Measurements from ENCODE around the gene FOXO3.
"Not testable (repeated sequence)": the region's sequence is repeated elsewhere in the genome, so short reads cannot be mapped to it uniquely, and the experiment has no call there.

Gene FOXO3

DNA sequence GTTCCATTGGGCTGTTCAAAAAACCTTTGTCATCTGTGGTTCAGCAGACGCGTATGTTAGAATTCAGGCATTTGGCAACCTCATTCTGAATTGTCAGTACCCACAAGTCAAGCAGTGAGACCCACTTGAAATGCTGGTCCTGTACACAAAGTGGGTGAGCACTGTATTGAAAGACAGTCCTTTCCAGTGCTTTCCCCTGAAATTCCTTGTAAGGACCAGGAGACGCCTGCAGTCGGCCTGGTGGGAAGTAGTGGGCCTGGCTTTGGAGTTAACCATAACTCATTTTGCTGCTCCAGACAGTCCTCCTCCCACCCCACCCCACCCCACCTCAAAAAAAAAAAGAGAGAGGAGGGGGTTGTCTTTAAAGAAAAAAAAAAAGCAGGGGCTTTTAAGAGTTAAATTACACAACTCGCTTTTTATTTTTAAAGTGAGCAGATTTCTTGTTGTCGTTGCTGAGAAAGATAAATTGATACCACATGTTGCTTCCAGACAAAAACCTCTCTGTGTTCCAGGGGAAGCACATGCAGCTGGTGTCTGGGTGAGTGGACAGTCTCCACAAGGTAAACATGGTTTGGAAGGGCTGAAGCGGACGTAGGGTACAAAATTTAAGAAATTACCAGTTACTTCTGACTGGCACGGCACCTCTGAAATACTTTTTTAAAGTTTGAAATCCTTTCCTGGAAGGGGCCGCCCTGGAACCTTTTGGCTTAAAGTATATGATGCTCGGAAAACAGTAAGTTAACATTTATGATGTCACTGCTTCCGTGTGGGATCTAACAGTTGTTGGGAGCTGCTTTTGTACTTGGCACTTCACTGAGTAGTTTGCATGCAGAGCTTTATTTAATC, 95.3 kb downstream of the FOXO3 start:
- in situ Hi-C loops (cut with MboI; ENCODE audit: low sequenced_read_pairs), result no loop called here

GRCh38 chr6:108656836-108657235, 96.1 kb downstream of the FOXO3 start:
- in situ Hi-C loops (cut with MboI; ENCODE audit: low sequenced_read_pairs), result no loop called here

GRCh38 chr6:108658174-108658573, 97.5 kb downstream of the FOXO3 start:
- in situ Hi-C loops (cut with MboI; ENCODE audit: low sequenced_read_pairs), result no loop called here

GRCh38 chr6:108658785-108659184, 98.1 kb downstream of the FOXO3 start:
- in situ Hi-C loops (cut with MboI; ENCODE audit: low sequenced_read_pairs), result not testable (repeated sequence)

DNA sequence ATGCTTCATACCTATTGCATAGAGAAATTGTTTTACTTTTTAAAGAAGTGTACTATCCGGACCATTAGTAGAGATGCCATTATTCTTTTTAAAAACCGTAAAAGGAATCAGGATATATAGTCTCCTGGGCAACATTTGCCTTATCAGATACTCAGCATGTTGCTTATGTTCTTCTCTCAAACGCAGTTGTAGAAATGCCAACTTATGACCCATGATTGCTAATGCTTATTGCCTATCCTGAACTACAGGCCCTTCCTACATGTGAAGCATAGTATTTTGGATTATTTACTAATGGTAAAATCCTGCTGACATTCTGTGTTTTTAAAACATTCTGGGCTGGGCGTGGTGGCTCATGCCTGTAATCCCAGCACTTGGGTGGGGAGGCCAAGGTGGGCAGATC, 99.5 kb downstream of the FOXO3 start:
- in situ Hi-C loops (cut with MboI; ENCODE audit: low sequenced_read_pairs), result no loop called here

GRCh38 chr6:108661430-108661829, 100.7 kb downstream of the FOXO3 start:
- in situ Hi-C loops (cut with MboI; ENCODE audit: low sequenced_read_pairs), result no loop called here

GRCh38 chr6:108661982-108662381, 101.3 kb downstream of the FOXO3 start:
- in situ Hi-C loops (cut with MboI; ENCODE audit: low sequenced_read_pairs), result no loop called here

GRCh38 chr6:108662702-108663101, 102.0 kb downstream of the FOXO3 start:
- in situ Hi-C loops (cut with MboI; ENCODE audit: low sequenced_read_pairs), result no loop called here

GRCh38 chr6:108663494-108664064, 102.9 kb downstream of the FOXO3 start:
- in situ Hi-C loops (cut with MboI; ENCODE audit: low sequenced_read_pairs), result not testable (repeated sequence)

- in situ Hi-C loops (cut with MboI; ENCODE audit: low sequenced_read_pairs), result no loop called here
These were observed 104.9 kb downstream of the FOXO3 start for GRCh38 chr6:108665495-108666196.

DNA sequence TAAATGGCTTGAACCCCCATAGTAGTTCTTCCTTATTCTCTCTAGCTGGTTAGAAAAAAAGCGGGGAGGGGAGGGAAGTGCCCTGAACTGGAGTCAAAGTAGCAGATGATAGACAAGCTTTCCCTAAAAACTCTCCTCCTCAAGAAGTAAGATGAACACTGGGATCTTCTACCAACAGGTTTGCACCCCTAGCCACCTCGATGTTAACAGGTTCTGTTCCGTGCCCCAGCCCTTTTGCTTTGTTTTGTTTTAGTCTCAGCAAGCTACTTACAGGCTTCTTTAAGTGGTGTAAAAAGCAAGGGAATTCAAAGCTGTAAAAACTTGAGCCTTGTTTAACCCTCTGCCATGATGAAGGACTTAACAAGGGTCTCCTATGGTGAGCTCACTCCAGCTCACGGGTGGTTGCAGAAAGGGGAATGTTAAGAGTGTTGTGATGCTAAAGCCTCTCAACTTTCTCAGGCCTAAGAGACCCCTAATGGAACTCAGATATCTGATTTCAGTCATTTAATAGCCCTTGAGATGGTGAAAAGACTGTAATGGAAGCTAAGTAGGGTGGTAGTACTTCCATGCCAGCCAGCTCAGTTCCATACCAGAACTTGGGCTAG, 106.0 kb downstream of the FOXO3 start:
- in situ Hi-C loops (cut with MboI; ENCODE audit: low sequenced_read_pairs), result no loop called here

GRCh38 chr6:108667993-108668392, 107.3 kb downstream of the FOXO3 start:
- in situ Hi-C loops (cut with MboI; ENCODE audit: low sequenced_read_pairs), result no loop called here

GRCh38 chr6:108669673-108670072, 109.0 kb downstream of the FOXO3 start:
- in situ Hi-C loops (cut with MboI; ENCODE audit: low sequenced_read_pairs), result no loop called here

DNA sequence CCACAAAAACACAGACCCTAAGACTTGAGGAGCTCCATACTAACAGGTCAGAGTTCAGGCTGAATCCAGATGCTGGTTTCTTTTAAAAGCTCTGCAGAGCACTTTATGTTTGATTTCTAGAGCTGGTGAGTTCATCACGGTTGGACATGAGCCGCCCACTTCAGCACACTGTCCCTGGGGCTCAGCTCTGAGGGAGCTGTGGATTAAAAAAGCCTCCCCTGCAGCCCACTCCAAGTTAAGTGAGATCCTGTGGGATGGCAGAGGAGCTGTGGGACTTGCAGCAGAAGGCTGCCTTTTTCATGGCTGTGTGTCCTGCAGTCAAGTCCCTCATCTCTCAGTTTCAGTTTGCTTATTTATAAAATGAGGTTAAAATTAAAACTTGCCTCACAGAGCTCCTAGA, 110.5 kb downstream of the FOXO3 start:
- in situ Hi-C loops (cut with MboI; ENCODE audit: low sequenced_read_pairs), result no loop called here

DNA sequence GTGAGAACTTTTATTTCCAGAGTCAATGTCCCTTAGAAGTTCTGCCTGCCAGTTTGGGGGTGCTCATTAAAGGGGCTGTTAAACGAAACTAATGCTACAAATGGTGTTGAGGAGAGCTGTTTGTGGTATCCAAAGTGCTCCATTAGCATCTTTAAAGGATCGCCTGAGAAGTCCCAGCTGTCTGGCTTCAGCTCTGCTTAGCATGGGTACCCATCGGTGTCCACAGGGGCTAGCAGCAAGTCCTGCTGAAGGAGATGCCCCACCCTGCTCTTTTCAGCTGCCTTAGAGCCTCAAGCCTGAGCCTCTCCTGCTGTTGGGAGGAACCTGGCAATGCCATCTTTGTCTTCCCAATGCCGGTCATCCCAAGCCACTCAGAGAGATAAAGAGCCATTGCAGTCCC, 111.1 kb downstream of the FOXO3 start:
- in situ Hi-C loops (cut with MboI; ENCODE audit: low sequenced_read_pairs), result no loop called here

DNA sequence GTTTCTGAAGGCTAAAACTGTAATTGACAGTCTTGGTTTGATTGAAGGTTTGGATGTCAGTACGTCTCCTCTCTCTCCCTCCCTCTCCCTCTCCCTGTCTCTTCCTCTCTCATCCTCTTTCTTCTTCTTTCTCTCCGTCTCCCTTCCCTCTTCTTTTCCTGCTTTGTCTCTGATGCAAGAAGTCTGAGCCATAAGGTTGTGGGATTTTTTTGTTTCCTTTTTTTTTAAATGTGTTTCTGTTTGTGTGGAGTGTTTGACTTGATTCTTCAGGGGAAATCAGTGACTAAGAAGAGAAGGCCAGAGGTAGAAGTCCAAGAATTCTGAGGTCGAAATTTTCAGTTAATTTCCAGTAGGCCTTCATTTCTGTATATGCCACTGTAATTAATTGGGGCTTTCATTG, 111.9 kb downstream of the FOXO3 start:
- in situ Hi-C loops (cut with MboI; ENCODE audit: low sequenced_read_pairs), result no loop called here

DNA sequence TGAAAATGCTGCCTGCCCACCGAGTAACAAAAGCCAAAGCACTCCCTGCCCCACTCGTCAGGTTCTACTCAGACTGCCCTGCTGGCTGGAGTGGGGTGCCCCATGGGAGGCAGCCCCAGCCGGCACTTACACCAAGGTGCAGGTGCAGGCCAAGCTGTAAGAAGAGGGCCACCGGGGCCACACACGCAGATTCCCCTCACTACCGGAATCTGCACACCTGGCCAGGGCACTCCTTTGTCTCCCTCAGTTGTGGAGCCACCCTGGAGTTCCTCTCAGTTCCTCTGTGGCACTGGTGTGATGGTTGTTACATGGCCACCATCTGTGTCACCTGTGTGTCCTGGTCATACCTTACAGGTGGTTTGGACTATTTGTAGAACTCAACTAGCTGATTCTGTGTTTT, 112.4 kb downstream of the FOXO3 start:
- in situ Hi-C loops (cut with MboI; ENCODE audit: low sequenced_read_pairs), result no loop called here

GRCh38 chr6:108673602-108674001, 112.9 kb downstream of the FOXO3 start:
- in situ Hi-C loops (cut with MboI; ENCODE audit: low sequenced_read_pairs), result no loop called here

DNA sequence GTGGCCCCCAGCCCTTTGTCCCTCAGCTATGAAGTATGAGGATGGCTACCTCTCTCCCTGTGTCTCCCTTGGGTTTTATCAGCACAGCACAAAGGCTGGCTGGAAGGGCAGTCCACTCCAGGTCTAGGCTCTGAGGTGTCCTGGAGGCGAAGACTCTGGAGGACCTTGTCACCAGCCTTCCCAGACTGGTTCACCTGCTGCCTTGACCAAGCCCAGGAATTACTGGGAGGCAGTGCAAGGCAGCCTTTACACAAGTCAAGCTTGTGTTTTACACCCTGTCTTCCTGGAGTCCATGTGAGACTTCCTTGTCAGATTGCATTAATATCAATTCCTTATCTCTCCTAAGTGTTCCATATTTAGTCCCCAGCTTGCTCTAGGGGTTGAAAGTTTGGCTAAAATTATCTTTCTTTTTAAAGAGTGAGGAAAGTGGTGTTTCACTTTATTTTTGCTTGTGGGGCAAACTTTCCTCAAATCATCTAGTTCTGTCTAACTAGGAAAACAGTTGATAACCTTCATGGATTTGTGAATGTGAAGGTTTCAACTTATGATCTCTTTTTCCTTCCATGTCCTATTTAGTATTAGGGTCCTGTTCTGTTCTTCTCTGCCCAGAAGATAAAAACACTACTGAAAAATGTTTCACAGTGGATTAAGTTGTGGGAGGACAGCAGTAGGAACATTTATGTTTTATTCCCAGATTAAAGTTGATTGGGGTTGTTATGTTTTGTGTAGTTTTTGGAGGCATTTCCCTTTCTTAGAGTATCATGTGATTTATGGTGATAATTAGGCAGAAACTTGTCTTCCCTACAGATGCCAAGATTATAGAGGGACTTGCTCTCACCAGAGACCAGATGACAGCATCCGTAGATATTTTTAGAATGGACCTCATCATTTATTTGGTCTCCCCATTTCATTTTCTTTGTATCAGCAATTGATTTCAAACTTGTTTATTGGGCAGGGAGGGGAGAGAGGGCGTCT, 114.8 kb downstream of the FOXO3 start:
- in situ Hi-C loops (cut with MboI; ENCODE audit: low sequenced_read_pairs), result no loop called here

- in situ Hi-C loops (cut with MboI; ENCODE audit: low sequenced_read_pairs), result no loop called here
These were observed 115.8 kb downstream of the FOXO3 start for GRCh38 chr6:108676555-108676954.

Data from hTERT RPE-1 (cell line).